ENCODE measurements around the gene LYST. TPM values are rescaled to one million over a fixed set of nuclear protein-coding genes. Genes with fewer than 3 reads are reported as not detected.

Gene LYST
- total and polyA plus RNA-seq, 2 of the 8 experiments (the other 6 are each of a cell fraction or from before 2014, with no cell fraction given): 0.29 to 0.58 TPM

GRCh38 chr1:235712812-235713211 is 153.9 kb downstream of the LYST start:
- DNase-seq (ENCODE audit: low read depth in 1 of 2, low spot score in 2 of 2) (no peak), FAIRE-seq (no peak)
- ChIA-PET POLR2A (ENCODE audit: partially characterized antibody) (no interaction called here), CTCF (ENCODE audit: partially characterized antibody) (interaction anchor here (0.7 to 1.1 kb wide), 4 partner anchors 17 to 20 kb away, joined by 3 to 4 read pairs (median 3); no protein-coding TSS in a partner anchor)
- no peak overlapping the region for H3K4me2 ChIP-seq (ENCODE audit: insufficient read depth in 1 of 2, low read depth in 2 of 2, low read length in 2 of 2)
- no peak overlapping the region for H3K4me3 ChIP-seq (ENCODE audit: extremely low read depth in 1 of 4, insufficient read depth in 2 of 4, low read depth in 3 of 4, low read length in 4 of 4)
- no peaks in the 10 kb centered on the region for H3K79me1 ChIP-seq (ENCODE audit: low read depth, low read length)
- H4K8ac ChIP-seq (ENCODE audit: extremely low read depth, insufficient read depth, low read length): no peak overlapping the region
- no peak overlapping the region for H3K27ac ChIP-seq (ENCODE audit: low read depth, low read length)
- no peak overlapping the region for H4K91ac ChIP-seq (replicated peaks; ENCODE audit: insufficient read length, low read length)
- no peak overlapping the region for H3K14ac ChIP-seq (ENCODE audit: insufficient read length)
- H3K4ac ChIP-seq (replicated peaks; ENCODE audit: insufficient read length, low read depth, low read length): no peak overlapping the region
- H3K18ac ChIP-seq (ENCODE audit: extremely low read depth, low read length): no peak overlapping the region
- no peaks in the 10 kb centered on the region for H3K79me2 ChIP-seq (ENCODE audit: control insufficient read depth in 1 of 2, insufficient read depth in 2 of 2, low read length in 2 of 2)
- no peak overlapping the region for H3K56ac ChIP-seq (replicated peaks; ENCODE audit: insufficient read length, low read depth, low read length)
- no peak overlapping the region for H2AK5ac ChIP-seq (ENCODE audit: low read depth, low read length)
- no peaks in the 10 kb centered on the region for H3K36me3 ChIP-seq (ENCODE audit: control insufficient read depth in 2 of 4, insufficient read depth in 4 of 4, low read length in 3 of 4)
- no peak overlapping the region for H4K5ac ChIP-seq (ENCODE audit: insufficient read length, low read depth, low read length)
- H3K23me2 ChIP-seq (ENCODE audit: low read depth, low read length): no peaks in the 10 kb centered on the region
- peaks cover 0 to 1% (median 0%) of the 10 kb centered on the region in 4 experiments; a peak in 1 of 7 replicates for H3K27me3 ChIP-seq (replicated peaks in 1 of 4; ENCODE audit: control insufficient read depth in 3 of 4, extremely low read depth in 1 of 4, insufficient read depth in 3 of 4, low read length in 3 of 4)
- H2BK120ac ChIP-seq (replicated peaks; ENCODE audit: low read depth, low read length): no peak overlapping the region
- no peak overlapping the region for H2BK12ac ChIP-seq (ENCODE audit: low read depth, low read length)
- no peak overlapping the region for H2BK15ac ChIP-seq (ENCODE audit: low read length)
- no peaks in the 10 kb centered on the region for H3K9me3 ChIP-seq (ENCODE audit: insufficient read depth in 2 of 2, low read depth in 1 of 2, low read length in 1 of 2)
- no peaks in the 10 kb centered on the region for H3K4me1 ChIP-seq (replicated peaks in 1 of 4; ENCODE audit: control insufficient read depth in 3 of 4, insufficient read depth in 4 of 4, low read length in 3 of 4)
- no peak overlapping the region for H2AFZ ChIP-seq (ENCODE audit: low read length)
- H3K23ac ChIP-seq (ENCODE audit: insufficient read length): no peak overlapping the region
- H2BK5ac ChIP-seq (ENCODE audit: low read depth, low read length): no peak overlapping the region
- H4K20me1 ChIP-seq (replicated peaks in 1 of 2; ENCODE audit: control insufficient read depth in 1 of 2, insufficient read depth in 2 of 2, low read length in 2 of 2): no peaks in the 10 kb centered on the region
- H3K9ac ChIP-seq (replicated peaks in 1 of 4; ENCODE audit: extremely low read depth in 1 of 4, low read depth in 3 of 4, low read length in 3 of 4): no peak overlapping the region
- no peak overlapping the region for H2BK20ac ChIP-seq (ENCODE audit: low read length)
- WGBS, 2 experiments (ENCODE audit: extremely low coverage in 1 of 2, insufficient coverage in 1 of 2, insufficient read length in 1 of 2, insufficient replicate concordance in 2 of 2, low coverage in 1 of 2, low lambda C conversion rate in 2 of 2, missing lambda C conversion rate in 1 of 2): 89% methylated on average over 1 of the region's 1 CpG; no CpG with 5 or more reads in 1 of the 2 experiments
- TF ChIP-seq KDM1A (IDR thresholded peaks at IDR 0.05; ENCODE audit: borderline replicate concordance, low read length) (no peak), KDM5A (IDR thresholded peaks at IDR 0.05; ENCODE audit: low read length) (no peak), PHF8 (conservative IDR thresholded peaks at IDR 0.05; ENCODE audit: low read depth, low read length) (no peak), RNF2 (IDR thresholded peaks at IDR 0.05; ENCODE audit: borderline replicate concordance, low read depth, low read length, missing control alignments, poor library complexity, severe bottlenecking) (no peak), EZH2 (IDR thresholded peaks at IDR 0.05; ENCODE audit: low read depth, low read length, severe bottlenecking) (no peak), CBX5 (IDR thresholded peaks at IDR 0.05; ENCODE audit: low read depth, low read length) (no peak), JUN (IDR thresholded peaks at IDR 0.05; ENCODE audit: low read depth, low read length) (no peak), HDAC2 (IDR thresholded peaks at IDR 0.05; ENCODE audit: borderline replicate concordance in 1 of 2, low read depth in 2 of 2, low read length in 2 of 2) (no peak), GTF2F1 (IDR thresholded peaks at IDR 0.05; ENCODE audit: borderline replicate concordance, low read depth, low read length) (no peak)

All from H1 (cell line).